ENCODE measurements around the gene ARHGAP23. TPM values are rescaled to one million over a fixed set of nuclear protein-coding genes. Genes with fewer than 3 reads are reported as not detected.

ARHGAP23 gene
- total RNA-seq, 1 experiment from 2014 or later, result 97.9 TPM

DNA sequence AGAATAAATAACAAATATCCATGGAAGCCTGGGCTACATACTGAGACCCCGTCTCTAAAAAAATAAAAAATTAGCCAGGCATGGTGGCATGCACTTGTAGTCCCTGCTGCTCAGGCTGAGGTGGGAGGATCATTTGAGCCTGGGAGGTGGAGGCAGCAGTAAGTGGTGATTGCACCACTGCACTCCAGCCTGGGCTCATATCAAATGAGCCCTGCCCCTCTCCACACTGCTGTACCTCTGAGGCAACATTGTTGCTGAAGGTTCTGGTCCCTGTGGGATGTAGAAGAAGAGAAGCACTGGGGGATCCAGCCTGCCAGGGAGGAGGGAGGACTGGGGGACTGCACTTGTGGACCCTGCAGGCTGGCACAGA is 11.4 kb upstream of the ARHGAP23 start:
- Mint-ChIP-seq H3K4me3 (0 out of 5 replicates have a peak overlapping the region, but pooled peaks of 1 of the 2 experiments have one; percentile 26), H3K9me3 (no peaks in the 10 kb centered on the region), H3K4me1 (peaks cover 56 to 73% of the 10 kb centered on the region in 2 experiments), H3K36me3 (ENCODE audit: insufficient read depth in 1 of 3, low read depth in 3 of 3) (no peaks in the 10 kb centered on the region; a peak in 1 of 7 replicates), H3K27ac (no peak overlapping the region), H3K27me3 (ENCODE audit: low read depth) (peaks cover 35% of the 10 kb centered on the region)
- no CpG with 5 or more reads among the region's 1 CpG for WGBS (ENCODE audit: extremely low coverage, insufficient read length, low lambda C conversion rate)
- no peak overlapping the region for H4K91ac ChIP-seq (ENCODE audit: insufficient read length, low read depth, low read length)
- no peak overlapping the region for H3K4me2 ChIP-seq (ENCODE audit: insufficient read depth, insufficient read length, low read length)
- no peak overlapping the region for H3K23ac ChIP-seq (ENCODE audit: insufficient read length, low read depth, low read length)
- H2BK12ac ChIP-seq (ENCODE audit: insufficient read length, low read depth, low read length), result no peak overlapping the region
- H3K79me2 ChIP-seq (ENCODE audit: insufficient read depth, low read length), result no peaks in the 10 kb centered on the region
- H3K56ac ChIP-seq (ENCODE audit: insufficient read length, low read depth, low read length), result no peak overlapping the region
- TF ChIP-seq, protein P1, sequence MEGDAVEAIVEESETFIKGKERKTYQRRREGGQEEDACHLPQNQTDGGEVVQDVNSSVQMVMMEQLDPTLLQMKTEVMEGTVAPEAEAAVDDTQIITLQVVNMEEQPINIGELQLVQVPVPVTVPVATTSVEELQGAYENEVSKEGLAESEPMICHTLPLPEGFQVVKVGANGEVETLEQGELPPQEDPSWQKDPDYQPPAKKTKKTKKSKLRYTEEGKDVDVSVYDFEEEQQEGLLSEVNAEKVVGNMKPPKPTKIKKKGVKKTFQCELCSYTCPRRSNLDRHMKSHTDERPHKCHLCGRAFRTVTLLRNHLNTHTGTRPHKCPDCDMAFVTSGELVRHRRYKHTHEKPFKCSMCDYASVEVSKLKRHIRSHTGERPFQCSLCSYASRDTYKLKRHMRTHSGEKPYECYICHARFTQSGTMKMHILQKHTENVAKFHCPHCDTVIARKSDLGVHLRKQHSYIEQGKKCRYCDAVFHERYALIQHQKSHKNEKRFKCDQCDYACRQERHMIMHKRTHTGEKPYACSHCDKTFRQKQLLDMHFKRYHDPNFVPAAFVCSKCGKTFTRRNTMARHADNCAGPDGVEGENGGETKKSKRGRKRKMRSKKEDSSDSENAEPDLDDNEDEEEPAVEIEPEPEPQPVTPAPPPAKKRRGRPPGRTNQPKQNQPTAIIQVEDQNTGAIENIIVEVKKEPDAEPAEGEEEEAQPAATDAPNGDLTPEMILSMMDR (conservative IDR thresholded peaks at IDR 0.05), result no peak
- no peak overlapping the region for H3K9ac ChIP-seq (ENCODE audit: extremely low read depth, insufficient read length, low read length)
- no peak overlapping the region for H2AFZ ChIP-seq (ENCODE audit: low read length)
- H2BK120ac ChIP-seq (ENCODE audit: low read depth, low read length, poor library complexity, severe bottlenecking), result no peak overlapping the region
- H3T11ph ChIP-seq (ENCODE audit: low read length), result no peak overlapping the region
- no peak overlapping the region for H2BK5ac ChIP-seq (ENCODE audit: insufficient read length, low read length)
- H3K4me1 ChIP-seq (ENCODE audit: insufficient read depth, low read length), result peaks cover 16% of the 10 kb centered on the region; the same call in 1 of the 2 replicates
- H2AK5ac ChIP-seq (ENCODE audit: insufficient read length, low read length), result no peak overlapping the region
- H3K18ac ChIP-seq (ENCODE audit: insufficient read length, low read depth, low read length), result no peak overlapping the region
- no peak overlapping the region for H3K4ac ChIP-seq (ENCODE audit: low read depth, low read length)
- no peaks in the 10 kb centered on the region for H3K79me1 ChIP-seq (ENCODE audit: insufficient read depth, low read depth, low read length, poor library complexity, severe bottlenecking)
- no peak overlapping the region for H4K8ac ChIP-seq (replicated peaks; ENCODE audit: insufficient read length, low read depth, low read length)
- peaks cover 2% of the 10 kb centered on the region for H4K20me1 ChIP-seq (ENCODE audit: control insufficient read depth, insufficient read depth, insufficient read length)
- H3K14ac ChIP-seq (ENCODE audit: insufficient read depth, low read length), result no peak overlapping the region
- H2BK15ac ChIP-seq (ENCODE audit: low read depth, low read length), result no peak overlapping the region
- H3K27ac ChIP-seq (ENCODE audit: insufficient read length, low read depth, low read length), result no peak overlapping the region
- no peak overlapping the region for H2BK20ac ChIP-seq (ENCODE audit: low read depth, low read length, poor library complexity, severe bottlenecking)
- DNase-seq, result no peak
- peaks cover 22% of the 10 kb centered on the region for H3K23me2 ChIP-seq (ENCODE audit: insufficient read length, low read depth, low read length, poor library complexity, severe bottlenecking)
- peaks cover 3% of the 10 kb centered on the region; the same call in 1 of the 2 replicates for H3K27me3 ChIP-seq (ENCODE audit: insufficient read depth, low read length)
- no peaks in the 10 kb centered on the region for H3K9me3 ChIP-seq (ENCODE audit: control insufficient read depth, low read depth, low read length)
- H4K5ac ChIP-seq (ENCODE audit: insufficient read length, low read depth, low read length), result no peak overlapping the region
